Common myeloid progenitor, CD34-positive (primary cell): ENCODE measurements around the gene PBX2.
A peak's percentile ranks its signal among the peaks of the same experiment; 100 is the strongest.

Experiments used
- CTCF ChIA-PET: fragments of 350-600 bp; sonication (Branson Sonifier 250); formaldehyde crosslinking; loops from one replicate; lab custom pipeline; 2021; ENCODE audit warnings: antibody characterized with exemption; lab: Charles Lee
- POLR2A ChIA-PET: fragments of 350-600 bp; sonication (Branson Sonifier 250); formaldehyde crosslinking; loops from one replicate; lab custom pipeline; 2021; ENCODE audit warnings: antibody characterized with exemption; lab: Charles Lee
- DNase-seq, 3 donors: peaks; one replicate each; pipeline versions ENCODE4 v3.0.0 to v3.0.0-alpha.2; 2013
- H3K27ac ChIP-seq, 2 experiments: 1 replicate in 1 of 2; 2 replicates in 1 of 2; pipeline ENCODE4 v1.7.0; 2013; ENCODE audit warnings: inconsistent platforms in 2 of 2, low read length in 2 of 2, mild to moderate bottlenecking in 2 of 2, low read depth in 1 of 2, moderate library complexity in 1 of 2; ENCODE audit not compliant: severe bottlenecking in 2 of 2, insufficient read depth in 1 of 2, poor library complexity in 1 of 2
- H3K27me3 ChIP-seq, 5 experiments: replicated peaks in 2 of 5; 1 replicate in 3 of 5; 2 replicates in 2 of 5; pipeline versions ENCODE4 v1.6.1 to v1.7.0; 2013; ENCODE audit warnings: low read length in 4 of 5, mild to moderate bottlenecking in 2 of 5, moderate library complexity in 2 of 5, inconsistent platforms in 1 of 5; ENCODE audit not compliant: insufficient read depth in 5 of 5, control insufficient read depth in 4 of 5
- H3K36me3 ChIP-seq, 4 experiments: 1 replicate in 2 of 4; 2 replicates in 2 of 4; pipeline versions ENCODE4 v1.6.1 to v1.7.0; 2013; ENCODE audit warnings: low read length in 3 of 4, control low read depth in 1 of 4, mild to moderate bottlenecking in 1 of 4; ENCODE audit not compliant: control insufficient read depth in 4 of 4, insufficient read depth in 4 of 4
- H3K4me1 ChIP-seq, 4 experiments: 1 replicate in 3 of 4; 2 replicates in 1 of 4; pipeline versions ENCODE4 v1.6.1 to v1.7.1; 2013; ENCODE audit warnings: low read length in 3 of 4, mild to moderate bottlenecking in 3 of 4, control low read depth in 1 of 4, inconsistent platforms in 1 of 4, moderate library complexity in 1 of 4; ENCODE audit not compliant: control insufficient read depth in 4 of 4, insufficient read depth in 4 of 4; ENCODE audit errors: control extremely low read depth in 1 of 4
- H3K4me3 ChIP-seq, 7 experiments: 1 replicate in 4 of 7; 2 replicates in 3 of 7; pipeline versions ENCODE4 v1.5.1 to v1.7.0; 2013; ENCODE audit warnings: mild to moderate bottlenecking in 7 of 7, low read length in 6 of 7, moderate library complexity in 6 of 7, inconsistent platforms in 2 of 7, low read depth in 2 of 7, control low read depth in 1 of 7; ENCODE audit not compliant: insufficient read depth in 4 of 7, control insufficient read depth in 1 of 7; ENCODE audit errors: extremely low read depth in 1 of 7
- H3K9me3 ChIP-seq, 5 experiments: 1 replicate in 4 of 5; 2 replicates in 1 of 5; pipeline versions ENCODE4 v1.6.1 to v1.7.1; 2013; ENCODE audit warnings: low read length in 4 of 5, mild to moderate bottlenecking in 2 of 5, inconsistent platforms in 1 of 5, low read depth in 1 of 5, moderate library complexity in 1 of 5; ENCODE audit not compliant: control insufficient read depth in 4 of 5, insufficient read depth in 2 of 5; ENCODE audit errors: control extremely low read depth in 1 of 5
- WGBS: methylation state at CpG from one replicate; pipeline ENCODE4 v1.1.5; 2013; ENCODE audit not compliant: insufficient coverage; 5-methylcytosine and 5-hydroxymethylcytosine counted together

The PBX2 gene

DNA sequence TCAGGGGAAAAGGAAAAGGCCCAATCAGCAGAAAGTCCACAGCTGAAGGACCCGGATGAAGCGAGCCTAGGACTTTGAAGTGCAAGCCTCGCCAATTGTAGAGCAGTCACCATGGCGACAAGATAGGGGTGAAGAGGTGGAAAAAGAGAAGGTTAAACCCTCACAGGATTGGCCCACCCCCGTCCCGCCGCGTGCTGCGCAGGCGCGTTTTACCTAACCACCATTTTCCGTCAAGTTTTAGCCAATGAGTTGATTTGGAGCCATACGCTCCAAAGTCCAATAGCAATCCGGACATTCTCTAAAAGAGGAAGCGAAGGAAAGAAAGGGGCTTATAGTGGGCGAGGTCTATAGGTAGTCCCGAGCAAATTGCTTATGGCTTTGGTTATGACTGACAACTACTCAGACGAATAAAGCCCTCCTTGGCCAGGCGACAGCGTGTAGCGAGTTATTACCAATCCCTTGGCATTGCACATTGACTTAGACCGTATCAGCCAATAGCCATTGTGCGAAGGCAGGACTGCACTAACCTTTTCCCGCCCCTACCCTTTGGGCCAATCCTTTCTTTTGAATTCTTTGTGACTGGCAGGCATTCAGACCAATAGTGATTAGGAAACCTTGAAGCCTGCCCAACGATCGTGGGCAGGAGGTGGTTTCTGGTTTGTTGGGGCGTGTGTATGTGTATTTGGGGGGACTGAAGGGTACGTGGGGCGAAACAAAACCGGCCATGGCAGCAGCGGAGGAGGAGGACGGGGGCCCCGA is 12.0 kb downstream of the PBX2 start, which contains the start of gene RNF5:
Gene RNF5, plus strand, starts transcription at position 618 of the 759 bp plus-strand sequence. Its CDS starts 107 bp downstream, at position 725.
- Histone ChIP-seq H3K9me3 (no peaks in the 10 kb centered on the region), H3K27me3 (no peaks in the 10 kb centered on the region)
- WGBS, result 0% methylated on average over 21 of the region's 33 CpGs

DNA sequence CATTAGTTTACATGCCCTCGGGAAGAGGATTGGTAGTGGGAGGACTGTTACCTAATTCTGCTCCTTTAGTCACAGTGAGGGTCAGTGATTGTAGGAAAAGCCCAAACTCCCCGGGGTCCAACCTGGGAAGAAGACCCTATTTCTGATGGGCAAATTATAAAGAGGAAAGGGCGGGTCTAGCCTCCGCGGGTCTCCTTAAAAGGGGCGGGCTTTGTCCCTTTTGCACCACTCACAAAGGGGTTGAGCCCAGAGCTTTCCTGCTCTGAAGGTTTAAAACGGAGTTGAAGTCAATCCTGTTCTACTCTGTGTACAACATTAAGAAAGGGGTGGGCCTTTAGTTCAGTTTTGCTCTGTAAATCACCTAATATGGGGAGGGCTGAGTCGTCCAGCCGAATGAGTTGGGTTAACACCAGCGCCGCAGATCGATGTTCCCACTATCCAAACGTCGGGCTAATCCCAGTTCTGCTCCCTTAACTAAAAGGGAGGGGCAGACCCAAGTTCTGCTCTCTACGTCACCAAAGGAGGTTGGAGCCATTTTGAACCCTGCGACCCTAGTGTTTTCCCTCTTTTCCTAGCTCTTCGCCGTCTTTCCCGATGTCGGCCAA is 12.7 kb downstream of the PBX2 start:
- DNase-seq, result peak; percentile 62 to 75 (median 71)
- ChIA-PET POLR2A (interaction anchor here (0.6 to 2.1 kb wide), 4 partner anchors 15 to 49 kb away, joined by 3 to 6 read pairs (median 4); partner anchors contain the start of genes ATF6B and GPSM3), CTCF (interaction anchor here (0.8 to 1.4 kb wide), 5 partner anchors 12 to 48 kb away, joined by 3 to 4 read pairs (median 3); partner anchors contain the start of genes EGFL8 and GPSM3)
- Histone ChIP-seq H3K4me3 (peak overlapping the region; percentile 44 to 94 (median 83)), H3K4me1 (peaks cover 21 to 61% (median 48%) of the 10 kb centered on the region in 4 experiments), H3K27me3 (no peaks in the 10 kb centered on the region), H3K36me3 (peaks cover 3 to 24% (median 15%) of the 10 kb centered on the region in 4 experiments), H3K27ac (peak overlapping the region; percentile 93 to 95), H3K9me3 (no peaks in the 10 kb centered on the region)
- 0% methylated on average over 20 of the region's 20 CpGs for WGBS

More for the DNA sequence above, 12.0 kb downstream of the PBX2 start, which contains the start of gene RNF5:
- H3K36me3 ChIP-seq, result peaks cover 3 to 30% (median 21%) of the 10 kb centered on the region in 4 experiments
- peak; percentile 100 for DNase-seq
- peak within 1 kb of the TSS; percentile 93 to 95 for H3K27ac ChIP-seq
- ChIA-PET POLR2A (interaction anchor here (0.6 to 2.1 kb wide), 5 partner anchors 15 to 220 kb away, joined by 3 to 6 read pairs (median 5); partner anchors contain the start of genes ATF6B and GPSM3), CTCF (interaction anchor here (0.8 to 1.7 kb wide), 6 partner anchors 9 to 49 kb away, joined by 3 to 13 read pairs (median 3); partner anchors contain the start of genes EGFL8 and GPSM3)
- peak within 1 kb of the TSS; percentile 70 to 94 (median 90) for H3K4me3 ChIP-seq
- H3K4me1 ChIP-seq, result peaks cover 21 to 63% (median 48%) of the 10 kb centered on the region in 4 experiments

DNA sequence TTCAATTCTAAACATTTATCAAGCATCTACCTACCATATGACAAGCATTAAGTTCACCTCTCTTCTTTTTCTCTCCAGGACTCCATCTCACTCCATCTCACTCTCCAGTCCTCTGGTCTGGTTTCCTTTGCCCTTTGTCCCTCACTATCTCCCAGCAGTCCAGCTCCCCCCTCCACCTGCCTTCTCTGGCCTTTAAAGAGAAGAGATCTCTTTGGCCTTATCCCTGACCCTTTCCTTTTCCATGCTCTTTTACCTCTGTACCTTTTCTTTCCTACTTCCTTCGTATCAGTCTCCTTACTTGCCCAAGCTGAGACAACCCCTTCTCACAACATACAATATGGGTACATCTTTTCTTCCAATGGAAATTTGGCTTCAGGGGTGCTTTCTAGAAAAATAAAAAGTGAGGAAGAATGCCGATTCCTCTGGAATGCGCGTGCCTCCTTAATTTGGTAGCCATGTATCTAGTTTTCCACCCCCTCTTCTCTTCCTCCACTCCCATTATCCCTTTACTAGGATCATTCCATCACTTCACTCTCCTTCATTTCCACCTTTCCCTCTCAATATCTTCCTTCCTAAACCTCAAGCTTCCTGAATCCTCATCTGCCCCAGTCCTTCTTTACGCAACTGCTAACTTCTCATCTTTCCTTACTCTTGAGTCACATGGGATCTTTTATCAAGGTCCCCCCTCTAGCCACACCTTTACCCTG is 13.4 kb downstream of the PBX2 start:
- no peaks in the 10 kb centered on the region for H3K27me3 ChIP-seq
- no peaks in the 10 kb centered on the region for H3K9me3 ChIP-seq
- CTCF ChIA-PET, result interaction anchor here (0.8 to 1.4 kb wide), 5 partner anchors 12 to 47 kb away, joined by 3 to 4 read pairs (median 3); partner anchors contain the start of genes EGFL8 and GPSM3
- DNase-seq, result no peak
- WGBS, result 73% methylated on average over 4 of the region's 5 CpGs
- H3K4me3 ChIP-seq, result peak overlapping the region in 6 of 7 experiments; percentile 73 to 94 (median 84)
- H3K4me1 ChIP-seq, result peaks cover 21 to 58% (median 48%) of the 10 kb centered on the region in 4 experiments
- peak overlapping the region; percentile 93 to 95 for H3K27ac ChIP-seq
- peaks cover 3 to 18% (median 13%) of the 10 kb centered on the region in 4 experiments for H3K36me3 ChIP-seq
- POLR2A ChIA-PET, result interaction anchor here (2.1 kb wide), 1 partner anchor 19 kb away, joined by 6 read pairs; no protein-coding TSS in a partner anchor

DNA sequence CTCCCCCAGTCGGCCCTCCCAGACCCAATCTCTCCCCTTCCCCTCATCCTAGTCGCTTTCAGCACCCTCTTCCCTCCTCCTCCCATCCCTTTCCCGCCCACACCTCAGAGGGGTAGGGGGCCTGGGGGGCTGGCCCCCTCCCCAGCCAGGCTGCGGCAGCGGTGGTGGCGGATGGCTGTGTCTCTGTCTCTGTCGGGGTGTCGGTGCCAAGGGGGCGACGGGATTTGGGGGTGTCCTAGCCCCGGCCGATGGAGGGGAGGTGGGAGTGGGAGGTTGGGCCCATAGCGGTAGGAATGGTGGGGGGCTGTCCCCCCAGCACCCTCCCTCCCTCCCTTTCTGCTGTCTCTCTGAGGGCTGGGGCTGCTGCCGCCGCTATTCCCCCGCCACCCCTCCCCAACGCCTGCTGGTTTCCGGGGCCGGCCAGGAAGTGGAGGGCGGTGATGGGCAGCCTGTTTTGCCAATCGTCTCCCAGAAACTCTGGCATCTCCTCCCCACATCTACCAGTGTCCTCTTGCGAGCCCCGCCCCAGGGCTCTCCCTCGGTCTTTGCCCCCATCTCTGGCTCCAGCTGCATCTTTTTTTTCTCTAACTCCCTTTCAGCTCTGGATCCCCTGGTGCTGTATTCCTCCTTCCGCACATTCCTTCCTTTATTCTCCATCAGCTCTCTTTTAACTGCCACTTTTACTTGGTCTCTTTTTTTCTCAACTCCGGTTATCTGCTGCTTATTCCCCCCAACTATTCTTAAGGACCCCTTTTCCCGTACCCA is 14.1 kb downstream of the PBX2 start, which contains the start of gene AGPAT1:
Gene AGPAT1, minus strand, starts transcription at position 374 of the 765 bp plus-strand sequence. CDS start 4,588 bp downstream, outside the sequence.
- Histone ChIP-seq H3K36me3 (peaks cover 2 to 17% (median 11%) of the 10 kb centered on the region in 4 experiments), H3K27ac (peak within 1 kb of the TSS; percentile 93 to 95), H3K4me3 (peak within 1 kb of the TSS; percentile 46 to 94 (median 83)), H3K27me3 (no peaks in the 10 kb centered on the region), H3K9me3 (no peaks in the 10 kb centered on the region), H3K4me1 (peaks cover 21 to 58% (median 48%) of the 10 kb centered on the region in 4 experiments)
- ChIA-PET POLR2A (interaction anchor here (2.1 kb wide), 1 partner anchor 20 kb away, joined by 6 read pairs; no protein-coding TSS in a partner anchor), CTCF (interaction anchor here (1.0 to 1.3 kb wide), 2 partner anchors 28 to 40 kb away, joined by 3 read pairs; no protein-coding TSS in a partner anchor)
- WGBS, result 7% methylated on average over 8 of the region's 27 CpGs
- peak; percentile 96 to 98 (median 96) for DNase-seq

DNA sequence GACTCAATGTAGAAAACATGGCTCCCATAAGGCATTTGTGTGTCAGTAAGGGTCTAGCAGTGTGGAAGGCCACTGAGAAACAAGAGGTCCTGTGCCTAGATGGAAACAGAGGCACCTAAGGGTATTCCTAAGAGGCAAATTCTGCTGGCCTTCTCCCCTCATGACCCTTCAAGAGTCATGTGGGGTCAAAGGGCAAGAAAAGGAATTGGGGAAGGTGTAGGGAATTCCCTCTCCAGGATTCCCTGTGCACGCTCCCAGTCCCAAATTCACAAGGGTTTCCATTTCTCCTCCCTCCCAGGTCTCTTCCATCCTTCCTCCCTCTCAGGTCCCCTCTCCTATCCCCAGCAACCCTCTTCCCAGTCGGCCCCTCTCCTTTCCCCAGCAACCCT is 14.7 kb downstream of the PBX2 start:
- ChIA-PET CTCF (no interaction called here), POLR2A (no interaction called here)
- Histone ChIP-seq H3K4me1 (peaks cover 21 to 58% (median 48%) of the 10 kb centered on the region in 4 experiments), H3K9me3 (no peaks in the 10 kb centered on the region), H3K4me3 (peak overlapping the region; percentile 46 to 94 (median 83)), H3K27ac (peak overlapping the region; percentile 81 to 92), H3K36me3 (peaks cover 2 to 18% (median 13%) of the 10 kb centered on the region in 4 experiments), H3K27me3 (no peaks in the 10 kb centered on the region)
- 40% methylated on average over 2 of the region's 2 CpGs for WGBS
- DNase-seq, result no peak
